Ishikawa (cell line): Measurements from ENCODE around the gene RTN4RL2.

Source experiments
- CEBPB ChIP-seq: IDR thresholded peaks from 2 replicates; pipeline ENCODE4 v1.6.1; 2012
- CREB1 ChIP-seq: IDR thresholded peaks from 2 replicates; pipeline ENCODE4 v1.6.1; 2012; ENCODE audit warnings: low read depth
- EGR1 ChIP-seq: IDR thresholded peaks from 2 replicates; pipeline ENCODE4 v1.6.1; 2012
- EP300 ChIP-seq: IDR thresholded peaks from 2 replicates; pipeline ENCODE4 v1.6.1; 2012; ENCODE audit warnings: borderline replicate concordance
- FOXM1 ChIP-seq: IDR thresholded peaks from 2 replicates; pipeline ENCODE4 v1.6.1; 2012; ENCODE audit warnings: low read depth, borderline replicate concordance
- MAX ChIP-seq: IDR thresholded peaks from 2 replicates; pipeline ENCODE4 v1.6.1; 2012
- NFIC ChIP-seq: IDR thresholded peaks from 2 replicates; pipeline ENCODE4 v1.6.1; 2012
- RAD21 ChIP-seq: IDR thresholded peaks from 2 replicates; pipeline ENCODE4 v1.6.1; 2012; ENCODE audit warnings: low read depth
- REST ChIP-seq: IDR thresholded peaks from 2 replicates; pipeline ENCODE4 v1.6.1; 2012; ENCODE audit warnings: low read depth, mild to moderate bottlenecking
- TAF1 ChIP-seq: IDR thresholded peaks from 2 replicates; pipeline ENCODE4 v1.6.1; 2012; ENCODE audit warnings: low read depth, mild to moderate bottlenecking
- TCF12 ChIP-seq: IDR thresholded peaks from 2 replicates; pipeline ENCODE4 v1.6.1; 2012; ENCODE audit warnings: low read depth
- TEAD4 ChIP-seq: IDR thresholded peaks from 2 replicates; pipeline ENCODE4 v1.6.1; 2012
- USF1 ChIP-seq: IDR thresholded peaks from 2 replicates; pipeline ENCODE4 v1.6.1; 2012
- YY1 ChIP-seq: IDR thresholded peaks from 2 replicates; pipeline ENCODE4 v1.6.1; 2012; ENCODE audit warnings: low read depth
- ZBTB7A ChIP-seq: IDR thresholded peaks from 2 replicates; pipeline ENCODE4 v1.6.1; 2012; ENCODE audit warnings: low read depth

The RTN4RL2 gene

GRCh38 chr11:57476047-57476756 is 15.9 kb downstream of the RTN4RL2 start:
- peak; percentile 92 for TF ChIP-seq MAX
- TF ChIP-seq NFIC: peak; percentile 63; the same call in 1 of the 2 replicates
- TF ChIP-seq RAD21: no peak
- peak; percentile 22; the same call in 1 of the 2 replicates for TF ChIP-seq USF1
- TF ChIP-seq TEAD4: 0 out of 2 replicates have a peak, but pooled peaks have one; percentile 6

GRCh38 chr11:57476757-57477506 is 16.6 kb downstream of the RTN4RL2 start:
- TF ChIP-seq NFIC: 0 out of 2 replicates have a peak, but pooled peaks have one; percentile 11
- TF ChIP-seq CEBPB: no peak
- TF ChIP-seq TAF1: no peak
- TF ChIP-seq MAX: no peak
- no peak for TF ChIP-seq REST

GRCh38 chr11:57477507-57478189 is 17.3 kb downstream of the RTN4RL2 start:
- TF ChIP-seq CEBPB: no peak
- no peak for TF ChIP-seq CREB1

- TF ChIP-seq CREB1 (no peak), RAD21 (no peak), YY1 (no peak), TEAD4 (no peak), CEBPB (no peak), TCF12 (no peak), EP300 (no peak), REST (no peak), NFIC (no peak), EGR1 (no peak), FOXM1 (no peak), MAX (no peak), USF1 (no peak), ZBTB7A (no peak), TAF1 (no peak)
Measured at GRCh38 chr11:57479021-57479663, 18.8 kb downstream of the RTN4RL2 start.

GRCh38 chr11:57479911-57480310 is 19.6 kb downstream of the RTN4RL2 start:
- TF ChIP-seq TAF1 (no peak), ZBTB7A (no peak), RAD21 (no peak), USF1 (no peak), NFIC (no peak), REST (no peak), CEBPB (no peak), EP300 (no peak), FOXM1 (no peak), TCF12 (no peak), MAX (no peak), EGR1 (no peak), YY1 (no peak), TEAD4 (no peak), CREB1 (no peak)
